ENCODE results near the gene MYBL2.

GRCh38 chr20:43631598-43631997, 35.3 kb upstream of the MYBL2 start:
- TF ChIP-seq JUND (IDR thresholded peaks at IDR 0.05): no peak
- TF ChIP-seq CTCF (IDR thresholded peaks at IDR 0.05; ENCODE audit: low read depth, low read length, missing input control): no peak
- no peak for TF ChIP-seq RAD21 (IDR thresholded peaks at IDR 0.05)
- TF ChIP-seq REST (IDR thresholded peaks at IDR 0.05): no peak
- TF ChIP-seq ATF3 (IDR thresholded peaks at IDR 0.05): no peak
- no peak for TF ChIP-seq GABPA (IDR thresholded peaks at IDR 0.05 in 1 of 2, conservative IDR thresholded peaks at IDR 0.05 in 1 of 2)
- TF ChIP-seq ZBTB33 (IDR thresholded peaks at IDR 0.05): no peak
- TF ChIP-seq TAF1 (conservative IDR thresholded peaks at IDR 0.05): no peak
- no peak for TF ChIP-seq RXRA (IDR thresholded peaks at IDR 0.05)
